Endothelial cell of umbilical vein (primary cell): Measurements from ENCODE around the gene NEU3. TPM values are rescaled to one million over a fixed set of nuclear protein-coding genes. Genes with fewer than 3 reads are reported as not detected.

Experiments used
- BruUV-seq: library from RNA; stranded (reverse); fragments of 400-500 nt; replicated peaks from 2 replicates; lab custom pipeline; 2021; lab: Mats Ljungman, UMichigan
- CTCF ChIA-PET: fragments of 300-600, 350-600 bp; sonication (Branson Sonifier 250); formaldehyde crosslinking; loops from one replicate; lab custom pipeline; 2021; ENCODE audit warnings: antibody characterized with exemption, inconsistent platforms; lab: Charles Lee
- POLR2A ChIA-PET: fragments of 300-600, 350-600 bp; sonication (Branson Sonifier 250); formaldehyde crosslinking; loops from one replicate; lab custom pipeline; 2021; ENCODE audit warnings: antibody characterized with exemption, inconsistent platforms; lab: Charles Lee
- DNase-seq: peaks from one replicate; pipeline ENCODE4 v3.0.0-alpha.2; 2011; ENCODE audit warnings: low read depth, low spot score
- FAIRE-seq: peaks from 2 replicates; lab custom pipeline; 2011; peaks lifted over from hg19 to GRCh38; lab: Jason Lieb, UNC
- H2AFZ ChIP-seq: 2 replicates; pipeline ENCODE4 v1.6.0; 2012; ENCODE audit warnings: low read depth, low read length, control low read depth, inconsistent platforms
- H3K27ac ChIP-seq: 2 replicates; pipeline ENCODE4 v1.5.1; 2011; ENCODE audit warnings: low read depth, mild to moderate bottlenecking, control low read depth, low read length, moderate library complexity; ENCODE audit not compliant: insufficient read depth
- H3K27me3 ChIP-seq, 2 experiments: 2 replicates each; pipeline versions ENCODE4 v1.6.0 to v1.6.1; 2011; ENCODE audit warnings: low read length in 2 of 2, mixed read lengths in 1 of 2; ENCODE audit not compliant: control insufficient read depth in 2 of 2, insufficient read depth in 2 of 2
- H3K36me3 ChIP-seq, 2 experiments: 2 replicates in 1 of 2; 3 replicates in 1 of 2; pipeline ENCODE4 v1.5.1; 2011; ENCODE audit warnings: low read length in 2 of 2, mild to moderate bottlenecking in 1 of 2, moderate library complexity in 1 of 2; ENCODE audit not compliant: control insufficient read depth in 2 of 2, insufficient read depth in 2 of 2; ENCODE audit errors: extremely low read depth in 1 of 2
- H3K4me1 ChIP-seq: 3 replicates; pipeline ENCODE4 v1.5.1; 2011; ENCODE audit warnings: mild to moderate bottlenecking, low read length; ENCODE audit not compliant: control insufficient read depth, insufficient read depth; ENCODE audit errors: extremely low read depth
- H3K4me2 ChIP-seq: 2 replicates; pipeline ENCODE4 v1.6.1; 2011; ENCODE audit warnings: low read length, control low read depth, mixed read lengths; ENCODE audit not compliant: insufficient read depth
- H3K4me3 ChIP-seq, 3 experiments: fragments of 200-600 bp in 1 of 3; sonication (generic), shearing (Covaris generic) in 1 of 3; replicated peaks in 1 of 3; 2 replicates each; pipeline ENCODE4 v1.5.1; 2011 to 2016; ENCODE audit warnings: control low read depth in 3 of 3, low read length in 3 of 3, mild to moderate bottlenecking in 2 of 3, inconsistent platforms in 1 of 3, low read depth in 1 of 3, moderate library complexity in 1 of 3; ENCODE audit not compliant: insufficient read depth in 1 of 3
- H3K79me2 ChIP-seq: 2 replicates; pipeline ENCODE4 v1.6.0; 2012; ENCODE audit warnings: low read length, inconsistent platforms; ENCODE audit not compliant: control insufficient read depth, insufficient read depth
- H3K9ac ChIP-seq: replicated peaks from 2 replicates; pipeline ENCODE3; 2011; ENCODE audit warnings: low read length, control low read depth; ENCODE audit not compliant: insufficient read depth; ENCODE audit errors: extremely low read depth
- H3K9me1 ChIP-seq: replicated peaks from 3 replicates; pipeline ENCODE4 v1.6.0; 2011; ENCODE audit warnings: mild to moderate bottlenecking, low read length; ENCODE audit not compliant: control insufficient read depth, insufficient read depth; ENCODE audit errors: extremely low read depth
- H3K9me3 ChIP-seq: replicated peaks from 2 replicates; pipeline ENCODE4 v1.5.1; 2012; ENCODE audit warnings: low read length, inconsistent platforms; ENCODE audit not compliant: control insufficient read depth, insufficient read depth
- H4K20me1 ChIP-seq: replicated peaks from 2 replicates; pipeline ENCODE3; 2011; ENCODE audit warnings: mild to moderate bottlenecking, low read length; ENCODE audit not compliant: control insufficient read depth, insufficient read depth; ENCODE audit errors: extremely low read depth
- EZH2 ChIP-seq: IDR thresholded peaks from 2 replicates; pipeline ENCODE4 v1.6.1; 2012; ENCODE audit warnings: borderline replicate concordance, low read depth, mild to moderate bottlenecking, moderate library complexity, low read length, inconsistent platforms; ENCODE audit not compliant: severe bottlenecking
- FOS ChIP-seq: IDR thresholded peaks from 2 replicates; pipeline ENCODE4 v1.6.1; 2011; ENCODE audit warnings: mild to moderate bottlenecking, low read length, moderate library complexity, borderline replicate concordance; ENCODE audit not compliant: insufficient read depth
- GATA2 ChIP-seq: IDR thresholded peaks from 2 replicates; pipeline ENCODE4 v1.7.0; 2011; ENCODE audit warnings: low read depth, mild to moderate bottlenecking, moderate library complexity, mixed read lengths, low read length; ENCODE audit not compliant: insufficient read length, insufficient read depth
- JUN ChIP-seq: IDR thresholded peaks from 2 replicates; pipeline ENCODE4 v1.6.1; 2011; ENCODE audit warnings: borderline replicate concordance, low read depth; ENCODE audit not compliant: insufficient read length, insufficient read depth
- MYC ChIP-seq: IDR thresholded peaks from one replicate; pipeline ENCODE4 v1.6.1; 2011; ENCODE audit warnings: mild to moderate bottlenecking, low read depth, low read length
- POLR2A ChIP-seq: IDR thresholded peaks from 2 replicates; pipeline ENCODE4 v1.6.1; 2012; ENCODE audit warnings: low read depth, mild to moderate bottlenecking, control low read depth, low read length
- POLR2AphosphoS5 ChIP-seq: IDR thresholded peaks from 2 replicates; pipeline ENCODE4 v1.6.1; 2012; ENCODE audit warnings: low read depth, mild to moderate bottlenecking, control low read depth, low read length, moderate library complexity; ENCODE audit not compliant: insufficient read depth
- dilution Hi-C: fragments of 300-500 bp; cut with MboI; formaldehyde crosslinking; loops from one replicate; pipeline ENCODE4 v1.15.0; 2019; ENCODE audit warnings: low sequenced_read_pairs; ENCODE audit not compliant: extremely low pct_ligation_motif_present
- intact Hi-C: fragments of 100-400 bp; cut with micrococcal nuclease; formaldehyde crosslinking; loops from one replicate; pipeline ENCODE4 v1.10.0; 2022
- polyA plus RNA-seq, 4 experiments: library from polyadenylated mRNA; depleted of rRNA in 3 of 4; stranded (reverse) in 3 of 4; unstranded in 1 of 4; fragments of >200 nt; gene quantifications; 2 replicates each; pipeline versions ENCODE4 v1.2.1 to v1.2.3, GENCODE V29; 2011 to 2012; ENCODE audit warnings: missing spikeins in 1 of 4
- total RNA-seq: library from RNA; stranded (reverse); gene quantifications from 2 replicates; pipeline ENCODE4 v1.2.3, GENCODE V29; 2021
- TF ChIP-seq, protein P1 (sequence below), 2 donors: IDR thresholded peaks; 1 replicate in 1 of 2; 2 replicates in 1 of 2; pipeline ENCODE4 v1.5.1; 2011; ENCODE audit warnings: low read length in 2 of 2, mild to moderate bottlenecking in 2 of 2, moderate library complexity in 2 of 2, control low read depth in 1 of 2, inconsistent platforms in 1 of 2, low read depth in 1 of 2; ENCODE audit not compliant: insufficient read depth in 1 of 2; ENCODE audit errors: extremely low read depth in 1 of 2
- TF ChIP-seq, protein P2 (sequence below): IDR thresholded peaks from 2 replicates; pipeline ENCODE4 v1.6.1; 2011; ENCODE audit not compliant: insufficient read depth, insufficient read length

The NEU3 gene
- total and polyA plus RNA-seq, 2 donors (not counting 3 experiments of a cell fraction or from before 2014, with no cell fraction given), result 5.9 to 7.0 TPM

- no peak overlapping the region for H3K9ac ChIP-seq
- TF ChIP-seq MYC (no peak), EZH2 (no peak), POLR2A (no peak), JUN (no peak), FOS (no peak), POLR2AphosphoS5 (no peak), GATA2 (no peak)
- TF ChIP-seq, protein P1, sequence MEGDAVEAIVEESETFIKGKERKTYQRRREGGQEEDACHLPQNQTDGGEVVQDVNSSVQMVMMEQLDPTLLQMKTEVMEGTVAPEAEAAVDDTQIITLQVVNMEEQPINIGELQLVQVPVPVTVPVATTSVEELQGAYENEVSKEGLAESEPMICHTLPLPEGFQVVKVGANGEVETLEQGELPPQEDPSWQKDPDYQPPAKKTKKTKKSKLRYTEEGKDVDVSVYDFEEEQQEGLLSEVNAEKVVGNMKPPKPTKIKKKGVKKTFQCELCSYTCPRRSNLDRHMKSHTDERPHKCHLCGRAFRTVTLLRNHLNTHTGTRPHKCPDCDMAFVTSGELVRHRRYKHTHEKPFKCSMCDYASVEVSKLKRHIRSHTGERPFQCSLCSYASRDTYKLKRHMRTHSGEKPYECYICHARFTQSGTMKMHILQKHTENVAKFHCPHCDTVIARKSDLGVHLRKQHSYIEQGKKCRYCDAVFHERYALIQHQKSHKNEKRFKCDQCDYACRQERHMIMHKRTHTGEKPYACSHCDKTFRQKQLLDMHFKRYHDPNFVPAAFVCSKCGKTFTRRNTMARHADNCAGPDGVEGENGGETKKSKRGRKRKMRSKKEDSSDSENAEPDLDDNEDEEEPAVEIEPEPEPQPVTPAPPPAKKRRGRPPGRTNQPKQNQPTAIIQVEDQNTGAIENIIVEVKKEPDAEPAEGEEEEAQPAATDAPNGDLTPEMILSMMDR (IDR thresholded peaks at IDR 0.05; ENCODE audit: extremely low read depth in 1 of 2, insufficient read depth in 1 of 2, low read depth in 1 of 2, low read length in 2 of 2), result no peak
- TF ChIP-seq, protein P2, sequence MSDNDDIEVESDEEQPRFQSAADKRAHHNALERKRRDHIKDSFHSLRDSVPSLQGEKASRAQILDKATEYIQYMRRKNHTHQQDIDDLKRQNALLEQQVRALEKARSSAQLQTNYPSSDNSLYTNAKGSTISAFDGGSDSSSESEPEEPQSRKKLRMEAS, result no peak
- no peak for FAIRE-seq
- no peaks in the 10 kb centered on the region for H3K36me3 ChIP-seq
- no TSS peak for BruUV-seq
- intact Hi-C loops, result no loop called here
- no peaks in the 10 kb centered on the region for H3K4me1 ChIP-seq
- H3K27me3 ChIP-seq, result peaks cover 8 to 15% of the 10 kb centered on the region in 2 experiments
- dilution Hi-C loops, result no loop called here
- H3K9me3 ChIP-seq, result no peaks in the 10 kb centered on the region
- DNase-seq, result no peak
- no peak overlapping the region for H3K4me2 ChIP-seq
- no peak overlapping the region for H3K27ac ChIP-seq
- H4K20me1 ChIP-seq, result no peaks in the 10 kb centered on the region
- H3K79me2 ChIP-seq, result no peaks in the 10 kb centered on the region
- H3K9me1 ChIP-seq, result no peaks in the 10 kb centered on the region
- ChIA-PET POLR2A (interaction anchor here (0.5 kb wide), 1 partner anchor 941 kb away, joined by 5 read pairs; no protein-coding TSS in a partner anchor), CTCF (interaction anchor here (1.2 to 1.8 kb wide), 3 partner anchors 11 to 189 kb away, joined by 3 to 5 read pairs (median 4); no protein-coding TSS in a partner anchor)
- no peak overlapping the region for H3K4me3 ChIP-seq
- H2AFZ ChIP-seq, result no peak overlapping the region
Observed at GRCh38 chr11:75059299-75059698, 70.6 kb downstream of the NEU3 start.
